ENCODE measurements around the gene MAML3. TPM values are rescaled to one million over a fixed set of nuclear protein-coding genes. Genes with fewer than 3 reads are reported as not detected.

The MAML3 gene
- total RNA-seq, 2 donors from 2014 or later: 6.3 to 6.5 TPM

- DNase-seq (ENCODE audit: low spot score): no peak
- intact Hi-C loops (cut with DNase I): no loop called here
These were observed 250.1 kb downstream of the MAML3 start for GRCh38 chr4:139903845-139904244.

- DNase-seq (ENCODE audit: low spot score): no peak
- intact Hi-C loops (cut with DNase I): no loop called here
These were observed 251.4 kb downstream of the MAML3 start for GRCh38 chr4:139902321-139903320.

- DNase-seq (ENCODE audit: low spot score): no peak
- intact Hi-C loops (cut with DNase I): no loop called here
These were observed 252.3 kb downstream of the MAML3 start for GRCh38 chr4:139901531-139902320.

- no peak for DNase-seq (ENCODE audit: low spot score)
- intact Hi-C loops (cut with DNase I): no loop called here
These were observed 253.0 kb downstream of the MAML3 start for GRCh38 chr4:139900964-139901376.

- intact Hi-C loops (cut with DNase I): loop anchor here in 1 of 2 donors (10.0 kb wide), 1 partner anchor 355 kb away; no protein-coding TSS in a partner anchor
- no peak for DNase-seq (ENCODE audit: low spot score)
These were observed 254.6 kb downstream of the MAML3 start for GRCh38 chr4:139899346-139899745.

GRCh38 chr4:139898293-139898692, 255.7 kb downstream of the MAML3 start:
- intact Hi-C loops (cut with DNase I): loop anchor here in 1 of 2 donors (10.0 kb wide), 1 partner anchor 357 kb away; no protein-coding TSS in a partner anchor
- no peak for DNase-seq (ENCODE audit: low spot score)

- intact Hi-C loops (cut with DNase I): loop anchor here in 1 of 2 donors (10.0 kb wide), 1 partner anchor 359 kb away; no protein-coding TSS in a partner anchor
- DNase-seq (ENCODE audit: low spot score): no peak
These were observed 257.8 kb downstream of the MAML3 start for GRCh38 chr4:139896091-139896604.

- intact Hi-C loops (cut with DNase I): loop anchor here in 1 of 2 donors (10.0 kb wide), 1 partner anchor 361 kb away; no protein-coding TSS in a partner anchor
- no peak for DNase-seq (ENCODE audit: low spot score)
These were observed 260.2 kb downstream of the MAML3 start for GRCh38 chr4:139893801-139894200.

GRCh38 chr4:139892973-139893736, 260.8 kb downstream of the MAML3 start:
- intact Hi-C loops (cut with DNase I): loop anchor here in 1 of 2 donors (10.0 kb wide), 1 partner anchor 362 kb away; no protein-coding TSS in a partner anchor
- DNase-seq (ENCODE audit: low spot score): no peak

GRCh38 chr4:139890816-139891215, 263.2 kb downstream of the MAML3 start:
- intact Hi-C loops (cut with DNase I): loop anchor here in 1 of 2 donors (10.0 kb wide), 1 partner anchor 364 kb away; no protein-coding TSS in a partner anchor
- DNase-seq (ENCODE audit: low spot score): no peak

- intact Hi-C loops (cut with DNase I): loop anchor here in 1 of 2 donors (10.0 kb wide), 1 partner anchor 365 kb away; no protein-coding TSS in a partner anchor
- DNase-seq (ENCODE audit: low spot score): no peak
These were observed 264.1 kb downstream of the MAML3 start for GRCh38 chr4:139889901-139890300.

GRCh38 chr4:139889264-139889663, 264.7 kb downstream of the MAML3 start:
- intact Hi-C loops (cut with DNase I): no loop called here
- DNase-seq (ENCODE audit: low spot score): no peak

GRCh38 chr4:139887962-139888735, 265.8 kb downstream of the MAML3 start:
- DNase-seq (ENCODE audit: low spot score): no peak
- intact Hi-C loops (cut with DNase I): no loop called here

GRCh38 chr4:139887376-139887802, 266.6 kb downstream of the MAML3 start:
- no peak for DNase-seq (ENCODE audit: low spot score)
- intact Hi-C loops (cut with DNase I): no loop called here

GRCh38 chr4:139886798-139887197, 267.2 kb downstream of the MAML3 start:
- intact Hi-C loops (cut with DNase I): no loop called here

GRCh38 chr4:139884438-139884837, 269.5 kb downstream of the MAML3 start:
- no peak for DNase-seq (ENCODE audit: low spot score)
- intact Hi-C loops (cut with DNase I): no loop called here

More at GRCh38 chr4:139886798-139887197, 267.2 kb downstream of the MAML3 start:
- DNase-seq (ENCODE audit: low spot score): no peak

GRCh38 chr4:139880841-139881240, 273.1 kb downstream of the MAML3 start:
- intact Hi-C loops (cut with DNase I): no loop called here

GRCh38 chr4:139878050-139878449, 275.9 kb downstream of the MAML3 start:
- no peak for DNase-seq (ENCODE audit: low spot score)
- intact Hi-C loops (cut with DNase I): no loop called here

More at GRCh38 chr4:139880841-139881240, 273.1 kb downstream of the MAML3 start:
- no peak for DNase-seq (ENCODE audit: low spot score)

Measured in posterior vena cava (tissue), 2 donors.